HepG2 (cell line): ENCODE measurements around the gene AP2A2. TPM values are rescaled to one million over a fixed set of nuclear protein-coding genes. Genes with fewer than 3 reads are reported as not detected.

Source experiments
- HOXA3 ChIP-seq: sonication (generic); formaldehyde crosslinking; IDR thresholded peaks from 2 replicates; pipeline ENCODE4 v1.5.0; 2020; ENCODE audit warnings: missing genetic modification reagents
- SAP130 ChIP-seq: IDR thresholded peaks from 2 replicates; pipeline ENCODE4 v1.6.1; 2016; ENCODE audit warnings: low read depth
- SMC3 ChIP-seq: IDR thresholded peaks from 2 replicates; pipeline ENCODE4 v1.6.1; 2011; ENCODE audit warnings: low read length, improper control_type of control experiment
- SP1 ChIP-seq, 2 experiments: fragments of 450-650 bp in 1 of 2; sonication (generic) in 1 of 2; formaldehyde crosslinking in 1 of 2; IDR thresholded peaks; 2 replicates each; pipeline versions ENCODE4 v1.4.0 to v1.6.1; 2016 to 2020; ENCODE audit warnings: missing genetic modification reagents in 1 of 2
- ZNF296 ChIP-seq: sonication (generic); formaldehyde crosslinking; conservative IDR thresholded peaks from 2 replicates; pipeline ENCODE4 v1.5.0; 2020; ENCODE audit warnings: mild to moderate bottlenecking, missing genetic modification reagents
- ZNF510 ChIP-seq: sonication (generic); formaldehyde crosslinking; IDR thresholded peaks from 2 replicates; pipeline ENCODE4 v1.4.0; 2020; ENCODE audit warnings: low read depth, mild to moderate bottlenecking, missing genetic modification reagents
- ZNF557 ChIP-seq: sonication (generic); formaldehyde crosslinking; IDR thresholded peaks from 2 replicates; pipeline ENCODE4 v1.4.0; 2020; ENCODE audit warnings: missing genetic modification reagents
- ZNF619 ChIP-seq: sonication (generic); formaldehyde crosslinking; IDR thresholded peaks from 2 replicates; pipeline ENCODE4 v1.4.0; 2020; ENCODE audit warnings: mild to moderate bottlenecking, missing genetic modification reagents
- ZSCAN12 ChIP-seq: sonication (generic); formaldehyde crosslinking; IDR thresholded peaks from 2 replicates; pipeline ENCODE4 v1.9.0; 2021; ENCODE audit warnings: mild to moderate bottlenecking, missing genetic modification reagents
- ZZZ3 ChIP-seq: sonication (generic); formaldehyde crosslinking; IDR thresholded peaks from 2 replicates; pipeline ENCODE4 v1.4.0; 2020; ENCODE audit warnings: missing genetic modification reagents, mild to moderate bottlenecking, borderline replicate concordance
- polyA plus RNA-seq, 8 experiments: library from polyadenylated mRNA; depleted of rRNA in 3 of 8; stranded (reverse) in 7 of 8; unstranded in 1 of 8; fragments of >200 nt; fragmentation: Illumina TruSeq in 4 of 8; extraction: Trizol in 4 of 8; gene quantifications; 2 replicates each; pipeline versions ENCODE4 v1.2.1 to v1.2.3, GENCODE V29; 2011 to 2016; ENCODE audit warnings: low read depth in 4 of 8, missing spikeins in 1 of 8, mixed read lengths in 1 of 8; ENCODE audit not compliant: insufficient read depth in 1 of 8
- total RNA-seq, 5 experiments: library from RNA; depleted of rRNA; stranded (reverse); fragments of >200 nt; fragmentation: Illumina TruSeq; extraction: Trizol; gene quantifications; 2 replicates each; pipeline ENCODE4 v1.2.3, GENCODE V29; 2016; ENCODE audit warnings: low read depth in 1 of 5
- TF ChIP-seq, protein P1 (sequence below): IDR thresholded peaks from 2 replicates; pipeline ENCODE4 v1.4.0; 2020; ENCODE audit warnings: mild to moderate bottlenecking, missing genetic modification reagents
- TF ChIP-seq, protein P2 (sequence below): sonication (generic); formaldehyde crosslinking; IDR thresholded peaks from 2 replicates; pipeline ENCODE4 v1.9.0; 2021; ENCODE audit warnings: mild to moderate bottlenecking, missing genetic modification reagents
- TF ChIP-seq, protein P3 (sequence below): sonication (generic); formaldehyde crosslinking; conservative IDR thresholded peaks from 2 replicates; pipeline ENCODE4 v1.8.0; 2022; ENCODE audit warnings: low read depth, missing genetic modification reagents
- TF ChIP-seq, protein P4 (sequence below): sonication (generic); formaldehyde crosslinking; IDR thresholded peaks from 2 replicates; pipeline ENCODE4 v1.4.0; 2020; ENCODE audit warnings: mild to moderate bottlenecking, missing genetic modification reagents
- TF ChIP-seq, protein P5 (sequence below): sonication (generic); formaldehyde crosslinking; IDR thresholded peaks from 2 replicates; pipeline ENCODE4 v1.8.0; 2022; ENCODE audit warnings: mild to moderate bottlenecking, missing genetic modification reagents, moderate library complexity

The AP2A2 gene
- total and polyA plus RNA-seq, 2 of the 13 experiments (the other 11 are each of a cell fraction or from before 2014, with no cell fraction given) = 25.7 to 75.7 TPM

DNA sequence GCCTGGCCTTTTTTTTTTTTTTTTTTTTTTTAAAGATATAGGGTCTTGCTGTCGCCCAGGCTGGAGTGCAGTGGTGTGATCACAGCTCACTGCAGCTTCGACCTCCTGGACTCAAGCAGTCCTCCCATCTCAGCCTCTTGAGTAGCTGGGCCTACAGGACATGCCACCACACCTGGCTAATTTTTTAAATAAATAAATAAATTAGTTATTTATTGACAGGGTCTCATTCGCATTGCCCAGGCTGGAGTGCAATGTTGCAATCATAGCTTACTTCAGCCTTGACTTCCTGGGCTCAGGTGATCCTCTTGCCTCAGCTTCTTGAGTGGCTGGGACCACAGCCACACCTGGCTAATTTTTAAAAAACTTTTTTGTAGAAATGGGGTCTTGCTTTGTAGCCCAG, 10.5 kb downstream of the AP2A2 start (continued):
- TF ChIP-seq, protein P1, sequence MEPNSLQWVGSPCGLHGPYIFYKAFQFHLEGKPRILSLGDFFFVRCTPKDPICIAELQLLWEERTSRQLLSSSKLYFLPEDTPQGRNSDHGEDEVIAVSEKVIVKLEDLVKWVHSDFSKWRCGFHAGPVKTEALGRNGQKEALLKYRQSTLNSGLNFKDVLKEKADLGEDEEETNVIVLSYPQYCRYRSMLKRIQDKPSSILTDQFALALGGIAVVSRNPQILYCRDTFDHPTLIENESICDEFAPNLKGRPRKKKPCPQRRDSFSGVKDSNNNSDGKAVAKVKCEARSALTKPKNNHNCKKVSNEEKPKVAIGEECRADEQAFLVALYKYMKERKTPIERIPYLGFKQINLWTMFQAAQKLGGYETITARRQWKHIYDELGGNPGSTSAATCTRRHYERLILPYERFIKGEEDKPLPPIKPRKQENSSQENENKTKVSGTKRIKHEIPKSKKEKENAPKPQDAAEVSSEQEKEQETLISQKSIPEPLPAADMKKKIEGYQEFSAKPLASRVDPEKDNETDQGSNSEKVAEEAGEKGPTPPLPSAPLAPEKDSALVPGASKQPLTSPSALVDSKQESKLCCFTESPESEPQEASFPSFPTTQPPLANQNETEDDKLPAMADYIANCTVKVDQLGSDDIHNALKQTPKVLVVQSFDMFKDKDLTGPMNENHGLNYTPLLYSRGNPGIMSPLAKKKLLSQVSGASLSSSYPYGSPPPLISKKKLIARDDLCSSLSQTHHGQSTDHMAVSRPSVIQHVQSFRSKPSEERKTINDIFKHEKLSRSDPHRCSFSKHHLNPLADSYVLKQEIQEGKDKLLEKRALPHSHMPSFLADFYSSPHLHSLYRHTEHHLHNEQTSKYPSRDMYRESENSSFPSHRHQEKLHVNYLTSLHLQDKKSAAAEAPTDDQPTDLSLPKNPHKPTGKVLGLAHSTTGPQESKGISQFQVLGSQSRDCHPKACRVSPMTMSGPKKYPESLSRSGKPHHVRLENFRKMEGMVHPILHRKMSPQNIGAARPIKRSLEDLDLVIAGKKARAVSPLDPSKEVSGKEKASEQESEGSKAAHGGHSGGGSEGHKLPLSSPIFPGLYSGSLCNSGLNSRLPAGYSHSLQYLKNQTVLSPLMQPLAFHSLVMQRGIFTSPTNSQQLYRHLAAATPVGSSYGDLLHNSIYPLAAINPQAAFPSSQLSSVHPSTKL = 0 out of 2 replicates have a peak, but pooled peaks have one; percentile 20
- TF ChIP-seq SP1 (IDR thresholded peaks at IDR 0.05) (no peak), SP1 (CRISPR knock-in tag; IDR thresholded peaks at IDR 0.05) (no peak), ZNF557 (no peak), HOXA3 (CRISPR knock-in tag) (0 out of 2 replicates have a peak, but pooled peaks have one; percentile 23), ZNF510 (CRISPR knock-in tag) (no peak), ZNF619 (CRISPR knock-in tag) (no peak), SAP130 (CRISPR knock-in tag) (peak; percentile 35; the same call in 1 of the 2 replicates), SMC3 (no peak), ZNF296 (no peak), ZSCAN12 (CRISPR knock-in tag) (no peak), ZZZ3 (CRISPR knock-in tag) (no peak)
- TF ChIP-seq, protein P2, sequence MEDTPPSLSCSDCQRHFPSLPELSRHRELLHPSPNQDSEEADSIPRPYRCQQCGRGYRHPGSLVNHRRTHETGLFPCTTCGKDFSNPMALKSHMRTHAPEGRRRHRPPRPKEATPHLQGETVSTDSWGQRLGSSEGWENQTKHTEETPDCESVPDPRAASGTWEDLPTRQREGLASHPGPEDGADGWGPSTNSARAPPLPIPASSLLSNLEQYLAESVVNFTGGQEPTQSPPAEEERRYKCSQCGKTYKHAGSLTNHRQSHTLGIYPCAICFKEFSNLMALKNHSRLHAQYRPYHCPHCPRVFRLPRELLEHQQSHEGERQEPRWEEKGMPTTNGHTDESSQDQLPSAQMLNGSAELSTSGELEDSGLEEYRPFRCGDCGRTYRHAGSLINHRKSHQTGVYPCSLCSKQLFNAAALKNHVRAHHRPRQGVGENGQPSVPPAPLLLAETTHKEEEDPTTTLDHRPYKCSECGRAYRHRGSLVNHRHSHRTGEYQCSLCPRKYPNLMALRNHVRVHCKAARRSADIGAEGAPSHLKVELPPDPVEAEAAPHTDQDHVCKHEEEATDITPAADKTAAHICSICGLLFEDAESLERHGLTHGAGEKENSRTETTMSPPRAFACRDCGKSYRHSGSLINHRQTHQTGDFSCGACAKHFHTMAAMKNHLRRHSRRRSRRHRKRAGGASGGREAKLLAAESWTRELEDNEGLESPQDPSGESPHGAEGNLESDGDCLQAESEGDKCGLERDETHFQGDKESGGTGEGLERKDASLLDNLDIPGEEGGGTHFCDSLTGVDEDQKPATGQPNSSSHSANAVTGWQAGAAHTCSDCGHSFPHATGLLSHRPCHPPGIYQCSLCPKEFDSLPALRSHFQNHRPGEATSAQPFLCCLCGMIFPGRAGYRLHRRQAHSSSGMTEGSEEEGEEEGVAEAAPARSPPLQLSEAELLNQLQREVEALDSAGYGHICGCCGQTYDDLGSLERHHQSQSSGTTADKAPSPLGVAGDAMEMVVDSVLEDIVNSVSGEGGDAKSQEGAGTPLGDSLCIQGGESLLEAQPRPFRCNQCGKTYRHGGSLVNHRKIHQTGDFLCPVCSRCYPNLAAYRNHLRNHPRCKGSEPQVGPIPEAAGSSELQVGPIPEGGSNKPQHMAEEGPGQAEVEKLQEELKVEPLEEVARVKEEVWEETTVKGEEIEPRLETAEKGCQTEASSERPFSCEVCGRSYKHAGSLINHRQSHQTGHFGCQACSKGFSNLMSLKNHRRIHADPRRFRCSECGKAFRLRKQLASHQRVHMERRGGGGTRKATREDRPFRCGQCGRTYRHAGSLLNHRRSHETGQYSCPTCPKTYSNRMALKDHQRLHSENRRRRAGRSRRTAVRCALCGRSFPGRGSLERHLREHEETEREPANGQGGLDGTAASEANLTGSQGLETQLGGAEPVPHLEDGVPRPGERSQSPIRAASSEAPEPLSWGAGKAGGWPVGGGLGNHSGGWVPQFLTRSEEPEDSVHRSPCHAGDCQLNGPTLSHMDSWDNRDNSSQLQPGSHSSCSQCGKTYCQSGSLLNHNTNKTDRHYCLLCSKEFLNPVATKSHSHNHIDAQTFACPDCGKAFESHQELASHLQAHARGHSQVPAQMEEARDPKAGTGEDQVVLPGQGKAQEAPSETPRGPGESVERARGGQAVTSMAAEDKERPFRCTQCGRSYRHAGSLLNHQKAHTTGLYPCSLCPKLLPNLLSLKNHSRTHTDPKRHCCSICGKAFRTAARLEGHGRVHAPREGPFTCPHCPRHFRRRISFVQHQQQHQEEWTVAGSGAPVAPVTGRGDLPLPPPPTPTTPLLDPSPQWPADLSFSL (CRISPR knock-in tag) = no peak
- TF ChIP-seq, protein P3, sequence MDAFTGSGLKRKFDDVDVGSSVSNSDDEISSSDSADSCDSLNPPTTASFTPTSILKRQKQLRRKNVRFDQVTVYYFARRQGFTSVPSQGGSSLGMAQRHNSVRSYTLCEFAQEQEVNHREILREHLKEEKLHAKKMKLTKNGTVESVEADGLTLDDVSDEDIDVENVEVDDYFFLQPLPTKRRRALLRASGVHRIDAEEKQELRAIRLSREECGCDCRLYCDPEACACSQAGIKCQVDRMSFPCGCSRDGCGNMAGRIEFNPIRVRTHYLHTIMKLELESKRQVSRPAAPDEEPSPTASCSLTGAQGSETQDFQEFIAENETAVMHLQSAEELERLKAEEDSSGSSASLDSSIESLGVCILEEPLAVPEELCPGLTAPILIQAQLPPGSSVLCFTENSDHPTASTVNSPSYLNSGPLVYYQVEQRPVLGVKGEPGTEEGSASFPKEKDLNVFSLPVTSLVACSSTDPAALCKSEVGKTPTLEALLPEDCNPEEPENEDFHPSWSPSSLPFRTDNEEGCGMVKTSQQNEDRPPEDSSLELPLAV = no peak
- TF ChIP-seq, protein P4, sequence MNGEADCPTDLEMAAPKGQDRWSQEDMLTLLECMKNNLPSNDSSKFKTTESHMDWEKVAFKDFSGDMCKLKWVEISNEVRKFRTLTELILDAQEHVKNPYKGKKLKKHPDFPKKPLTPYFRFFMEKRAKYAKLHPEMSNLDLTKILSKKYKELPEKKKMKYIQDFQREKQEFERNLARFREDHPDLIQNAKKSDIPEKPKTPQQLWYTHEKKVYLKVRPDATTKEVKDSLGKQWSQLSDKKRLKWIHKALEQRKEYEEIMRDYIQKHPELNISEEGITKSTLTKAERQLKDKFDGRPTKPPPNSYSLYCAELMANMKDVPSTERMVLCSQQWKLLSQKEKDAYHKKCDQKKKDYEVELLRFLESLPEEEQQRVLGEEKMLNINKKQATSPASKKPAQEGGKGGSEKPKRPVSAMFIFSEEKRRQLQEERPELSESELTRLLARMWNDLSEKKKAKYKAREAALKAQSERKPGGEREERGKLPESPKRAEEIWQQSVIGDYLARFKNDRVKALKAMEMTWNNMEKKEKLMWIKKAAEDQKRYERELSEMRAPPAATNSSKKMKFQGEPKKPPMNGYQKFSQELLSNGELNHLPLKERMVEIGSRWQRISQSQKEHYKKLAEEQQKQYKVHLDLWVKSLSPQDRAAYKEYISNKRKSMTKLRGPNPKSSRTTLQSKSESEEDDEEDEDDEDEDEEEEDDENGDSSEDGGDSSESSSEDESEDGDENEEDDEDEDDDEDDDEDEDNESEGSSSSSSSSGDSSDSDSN = no peak
- TF ChIP-seq, protein P5, sequence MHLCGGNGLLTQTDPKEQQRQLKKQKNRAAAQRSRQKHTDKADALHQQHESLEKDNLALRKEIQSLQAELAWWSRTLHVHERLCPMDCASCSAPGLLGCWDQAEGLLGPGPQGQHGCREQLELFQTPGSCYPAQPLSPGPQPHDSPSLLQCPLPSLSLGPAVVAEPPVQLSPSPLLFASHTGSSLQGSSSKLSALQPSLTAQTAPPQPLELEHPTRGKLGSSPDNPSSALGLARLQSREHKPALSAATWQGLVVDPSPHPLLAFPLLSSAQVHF = no peak
